ENCODE measurements around the gene PVR.

The PVR gene

GRCh38 chr19:44643605-44644401, at the start of gene PVR:
TSS of gene PVR (plus strand) at chr19:44643910. CDS start at chr19:44644097, 187 bp downstream.
- peak; percentile 84 for DNase-seq (ENCODE audit: low read depth)

DNA sequence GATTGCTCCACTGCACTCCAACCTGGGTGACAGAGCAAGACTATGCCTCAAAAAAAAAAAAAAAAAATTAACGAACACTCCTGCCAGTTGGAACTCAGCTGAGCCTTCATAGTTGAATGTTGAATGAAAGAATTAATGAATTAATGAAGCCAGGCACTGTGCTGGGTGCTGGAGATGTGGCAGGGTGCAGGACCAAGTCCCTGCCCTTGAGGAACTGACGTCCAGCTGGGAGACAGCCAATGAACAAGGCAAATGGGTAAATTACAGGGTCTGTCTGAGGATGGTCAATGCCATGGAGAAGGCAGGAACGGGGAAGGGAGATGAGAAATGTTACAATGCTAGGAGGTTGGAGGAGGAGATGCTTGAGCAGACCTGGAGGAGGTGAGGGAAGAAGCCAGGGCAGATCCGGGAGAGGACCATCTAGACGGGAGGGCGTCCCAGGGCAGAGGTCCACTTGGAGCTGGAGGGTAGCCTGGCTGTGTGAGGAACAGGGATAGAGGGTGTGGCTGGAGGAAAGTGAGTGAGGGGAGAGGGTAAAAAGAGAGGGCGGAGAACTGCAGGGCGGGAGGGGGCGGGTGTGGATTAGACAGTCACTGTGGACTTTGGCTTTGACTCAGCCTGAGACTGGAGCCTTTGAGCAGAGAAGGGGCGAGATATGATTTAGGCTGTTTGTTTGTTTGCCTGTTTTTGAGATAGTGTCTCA, 47.1 kb upstream of the PVR start:
- no peak for DNase-seq (ENCODE audit: low read depth)

DNA sequence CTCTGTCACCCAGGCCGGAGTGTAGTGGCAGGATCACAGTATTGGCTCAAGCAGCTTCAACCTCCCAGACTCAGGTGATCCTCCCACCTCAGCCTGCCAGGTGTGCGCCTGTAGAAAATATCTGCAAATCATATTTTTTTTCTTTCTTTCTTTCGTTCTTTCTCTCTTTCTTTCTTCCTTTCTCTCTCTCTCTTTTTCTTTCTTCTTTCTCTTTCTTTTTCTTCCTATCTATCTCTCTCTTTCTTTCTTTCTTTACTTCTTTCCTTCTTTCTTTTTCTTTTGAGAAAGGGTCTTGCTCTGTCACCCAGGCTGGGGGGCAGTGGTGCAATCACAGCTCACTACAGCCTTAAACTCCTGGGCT, 46.6 kb upstream of the PVR start:
- no peak for DNase-seq (ENCODE audit: low read depth)

DNA sequence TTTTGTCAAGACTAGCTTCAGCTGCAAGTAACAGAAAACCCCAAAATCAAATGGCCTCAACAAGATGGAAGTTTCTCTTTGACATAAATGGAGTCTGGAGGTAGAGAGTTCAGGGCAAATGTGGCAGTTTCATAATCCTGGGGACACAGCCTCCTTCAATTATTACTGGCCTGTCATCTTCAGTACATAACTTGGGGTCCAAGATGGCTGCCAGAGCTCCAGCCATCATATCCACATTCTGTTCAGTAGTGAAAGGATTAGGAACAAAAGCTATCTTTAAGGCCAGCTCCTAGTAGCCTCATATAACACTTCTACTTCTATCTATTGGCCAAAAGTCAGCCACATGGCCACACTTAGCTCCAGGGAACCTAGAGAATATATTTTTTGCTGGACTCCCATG, 45.4 kb upstream of the PVR start:
- DNase-seq (ENCODE audit: low read depth) = no peak

DNA sequence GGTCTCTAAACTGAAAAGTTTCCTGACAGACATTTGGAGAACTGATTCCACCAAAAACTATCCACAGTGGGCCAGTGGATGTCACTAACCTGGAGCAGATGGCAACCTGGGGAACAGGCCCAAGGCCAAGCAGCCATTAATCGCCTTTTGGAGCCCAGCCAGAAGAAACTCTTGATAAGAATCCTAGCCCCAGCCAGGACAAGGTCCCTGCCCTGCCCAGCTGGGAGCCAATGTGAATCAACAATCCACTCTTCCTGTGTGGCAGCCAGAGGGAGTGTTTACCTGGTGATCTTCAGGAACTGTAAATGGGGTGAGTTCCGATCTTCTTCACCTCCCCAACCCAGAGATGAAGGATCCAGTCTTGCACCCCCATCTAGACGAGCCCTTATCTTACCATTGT, 44.8 kb upstream of the PVR start:
- no peak for DNase-seq (ENCODE audit: low read depth)

DNA sequence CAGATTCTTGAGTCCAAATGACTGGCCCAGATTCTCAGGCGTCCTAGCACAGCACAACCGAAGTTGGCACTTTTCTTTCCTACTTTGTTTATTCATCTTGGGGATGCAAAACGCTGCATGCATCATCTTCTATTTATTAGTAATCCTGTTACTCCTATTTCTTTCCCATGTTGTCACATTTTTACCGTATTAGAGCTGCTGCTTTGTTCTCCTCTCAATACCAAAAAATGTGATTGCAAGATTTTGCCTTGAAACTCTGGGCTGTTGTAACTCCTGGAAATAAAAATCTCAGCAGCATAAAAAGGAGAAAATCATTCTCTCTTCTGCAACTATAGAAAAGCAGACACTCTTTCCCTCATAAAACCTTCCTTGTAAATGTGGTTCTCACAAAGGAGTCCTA, 43.2 kb upstream of the PVR start:
- DNase-seq (ENCODE audit: low read depth) = no peak

DNA sequence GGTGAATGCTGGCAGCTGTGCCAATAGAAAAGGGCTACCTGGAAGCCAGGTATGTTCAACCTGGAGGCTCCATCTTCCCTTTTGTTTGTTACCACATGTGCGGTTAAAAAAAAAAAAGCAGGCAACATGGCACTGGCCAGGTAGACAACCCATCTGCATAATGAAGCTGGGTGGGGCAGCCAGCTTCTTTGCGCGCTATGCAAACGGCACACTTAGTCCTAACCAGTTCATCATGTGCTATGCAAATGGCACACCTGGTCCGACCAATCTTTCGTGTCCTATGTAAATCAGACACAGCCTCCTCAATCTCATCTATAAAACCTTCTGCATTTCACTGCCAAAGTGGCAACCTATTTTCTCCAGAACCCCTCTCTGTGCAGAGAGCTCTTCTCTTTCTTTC, 41.6 kb upstream of the PVR start:
- no peak for DNase-seq (ENCODE audit: low read depth)

GRCh38 chr19:44603201-44603945, 40.3 kb upstream of the PVR start:
- peak; percentile 98 for DNase-seq (ENCODE audit: low read depth)

- DNase-seq (ENCODE audit: low read depth) = no peak
Measured at GRCh38 chr19:44604241-44604640, 39.5 kb upstream of the PVR start.

DNA sequence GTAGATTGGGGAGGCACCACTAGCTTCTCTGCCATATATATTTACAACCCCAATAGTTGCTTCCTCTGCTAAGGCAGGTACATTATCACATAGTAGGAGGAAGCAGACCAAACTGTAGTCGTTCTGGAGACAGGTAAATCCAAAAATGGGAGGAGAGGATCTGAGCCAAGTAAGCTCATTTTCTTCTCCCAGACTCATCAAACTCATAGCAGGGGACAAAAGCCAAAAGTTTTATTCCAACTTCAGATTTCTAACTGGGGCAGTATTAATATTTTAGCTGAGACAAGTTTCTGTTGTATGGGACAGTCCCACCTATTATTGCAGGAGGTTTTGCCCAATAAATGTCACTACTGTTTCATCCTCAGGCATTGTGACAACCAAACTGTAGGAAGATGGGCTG, 38.2 kb upstream of the PVR start:
- no peak for DNase-seq (ENCODE audit: low read depth)

- peak; percentile 79 for DNase-seq (ENCODE audit: low read depth)
Measured at GRCh38 chr19:44607049-44607448, 36.7 kb upstream of the PVR start.

DNA sequence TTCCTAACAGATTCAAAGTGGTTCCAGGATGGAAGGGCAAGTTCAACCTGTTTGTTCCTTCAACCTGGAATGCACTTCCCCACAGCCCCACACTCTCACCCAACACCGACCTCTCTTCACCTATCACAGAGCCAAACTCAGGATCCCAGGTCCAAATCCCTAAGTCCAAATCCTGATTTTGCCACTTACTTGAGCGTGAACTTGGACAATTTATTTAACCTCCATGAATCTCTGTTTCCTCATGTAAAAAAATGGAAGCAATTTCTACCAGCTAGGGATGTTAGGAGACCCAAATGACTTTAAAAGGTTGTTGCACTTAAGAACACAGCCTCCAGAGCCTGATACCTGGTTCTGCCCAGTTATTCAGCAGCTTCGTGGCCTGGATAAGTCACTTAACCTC, 35.8 kb upstream of the PVR start:
- no peak for DNase-seq (ENCODE audit: low read depth)

DNA sequence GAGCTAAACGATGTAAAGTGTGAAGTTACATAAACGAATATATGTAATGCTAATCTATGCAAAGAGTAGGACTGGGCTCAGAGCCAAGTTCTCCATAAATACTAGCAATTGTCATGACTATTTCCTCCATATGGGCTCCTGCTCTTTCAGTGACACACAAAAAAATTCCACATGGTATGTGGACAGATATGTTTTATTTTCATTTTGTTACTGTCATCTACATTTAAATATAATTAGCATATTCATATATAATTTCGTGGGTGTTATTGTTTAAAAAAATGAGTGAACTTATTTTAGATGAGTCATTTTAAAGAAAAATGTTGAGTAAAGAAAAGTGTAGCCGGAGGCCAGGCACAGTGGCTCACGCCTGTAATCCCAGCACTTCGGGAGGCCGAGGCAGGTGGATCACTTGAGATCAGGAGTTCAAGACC, 35.3 kb upstream of the PVR start:
- DNase-seq (ENCODE audit: low read depth) = peak; percentile 56

- no peak for DNase-seq (ENCODE audit: low read depth)
Measured at GRCh38 chr19:44609219-44609618, 34.5 kb upstream of the PVR start.

DNA sequence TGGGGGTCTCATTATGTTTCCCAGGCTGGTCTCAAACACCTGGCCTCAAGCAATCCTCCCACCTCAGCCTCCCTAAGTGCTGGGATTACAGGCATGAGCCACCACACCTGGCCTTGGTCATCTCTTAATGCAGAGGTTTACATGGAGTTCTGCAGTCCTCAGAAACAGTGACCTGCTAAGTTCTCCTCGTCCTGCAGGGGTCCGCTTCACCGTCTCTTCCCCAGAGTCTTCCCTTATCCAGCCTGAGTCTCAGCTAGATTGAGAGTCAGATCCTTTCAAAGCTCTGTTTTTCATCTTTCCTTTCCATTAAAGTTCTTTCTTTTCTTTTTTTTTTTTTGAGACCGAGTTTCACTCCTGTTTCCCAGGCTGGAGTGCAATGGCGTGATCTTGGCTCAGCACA, 33.2 kb upstream of the PVR start:
- DNase-seq (ENCODE audit: low read depth) = peak; percentile 61

- DNase-seq (ENCODE audit: low read depth) = no peak
Measured at GRCh38 chr19:44611812-44612295, 31.9 kb upstream of the PVR start.

- DNase-seq (ENCODE audit: low read depth) = no peak
Measured at GRCh38 chr19:44613295-44614178, 30.2 kb upstream of the PVR start, which contains the start of gene IGSF23. TSS of gene IGSF23 (plus strand) at chr19:44613563. CDS start at chr19:44613646, 83 bp downstream.

DNA sequence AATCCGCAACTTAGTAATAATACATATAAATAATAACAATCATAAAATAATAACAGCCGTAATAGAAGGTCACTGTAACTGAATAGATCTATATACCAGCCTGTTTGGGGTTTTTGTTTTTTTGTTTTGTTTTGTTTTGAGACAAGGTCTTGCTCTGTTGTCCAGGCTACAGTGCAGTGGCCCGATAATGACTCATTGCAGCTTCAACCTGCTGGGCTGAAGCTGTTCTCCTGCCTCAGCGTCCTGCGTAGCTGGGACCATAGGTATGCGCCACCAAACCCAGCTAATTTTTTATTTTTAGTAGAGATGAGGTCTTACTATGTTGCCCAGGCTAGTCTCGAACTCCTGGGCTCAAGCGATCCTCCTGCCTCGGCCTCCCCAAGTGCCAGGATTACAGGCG, 29.4 kb upstream of the PVR start:
- DNase-seq (ENCODE audit: low read depth) = no peak

DNA sequence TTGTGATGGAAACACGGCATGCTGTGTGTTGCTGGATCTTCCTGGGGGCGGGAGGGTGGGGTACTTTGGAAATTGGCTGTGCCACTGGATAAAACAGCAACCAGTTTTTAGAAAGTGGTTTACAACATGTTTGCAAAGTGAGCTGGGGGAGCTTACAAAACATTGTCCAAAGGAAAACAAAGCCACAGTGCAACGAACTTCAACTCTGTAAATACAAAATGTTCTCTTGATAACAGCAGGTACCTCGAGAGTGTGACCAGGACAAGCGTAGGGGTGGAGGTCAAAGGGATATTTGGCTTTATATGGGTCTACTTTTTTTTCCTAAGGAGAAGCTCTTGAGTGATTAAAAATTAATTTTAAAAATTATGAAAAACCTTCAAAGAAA, 27.9 kb upstream of the PVR start:
- no peak for DNase-seq (ENCODE audit: low read depth)

DNA sequence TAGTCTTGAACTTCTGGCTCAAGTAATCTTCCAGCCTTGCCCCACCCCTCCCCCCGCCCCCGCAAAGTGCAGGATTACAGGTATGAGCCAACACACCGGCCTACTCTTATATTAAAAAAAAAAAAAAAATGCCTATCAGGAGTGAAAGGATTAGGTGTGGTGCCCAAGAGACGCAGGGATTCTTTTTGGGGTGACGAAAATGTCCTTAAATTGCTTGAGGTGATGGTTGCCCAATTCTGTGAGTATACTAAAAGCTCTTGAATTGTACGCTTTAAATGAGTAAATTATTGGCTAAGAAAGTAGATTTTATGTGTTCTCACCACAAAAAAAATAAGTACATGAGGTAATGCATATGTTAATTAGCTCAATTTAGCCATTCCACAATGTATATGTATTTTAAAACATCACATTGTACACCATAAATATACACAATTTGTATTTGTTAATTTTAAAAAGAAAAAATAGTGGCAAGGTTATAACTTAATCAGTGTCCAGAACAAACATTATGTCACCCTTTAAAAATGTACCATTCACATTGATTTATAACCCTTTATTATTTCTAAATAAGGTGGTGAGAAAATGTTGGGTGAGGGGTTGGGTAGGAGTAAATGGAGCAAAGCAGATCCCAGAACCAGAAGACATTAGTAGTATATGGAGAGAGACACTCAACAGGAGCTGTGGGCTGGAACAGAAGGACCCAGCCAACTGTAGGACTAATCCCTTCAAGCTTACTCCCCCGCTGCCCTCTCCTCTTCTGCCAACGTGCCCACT, 26.4 kb upstream of the PVR start:
- no peak for DNase-seq (ENCODE audit: low read depth)
